HCT116 (cell line): Measurements from ENCODE around the gene CHRNA7. TPM values are rescaled to one million over a fixed set of nuclear protein-coding genes. Genes with fewer than 3 reads are reported as not detected.

Source experiments
- ATAC-seq: fragments of 200-7000 bp; cut with Tn5 transposase; 2 replicates; pipeline ENCODE4 v1.9.1; 2020; ENCODE audit warnings: mild to moderate bottlenecking, moderate library complexity
- BruUV-seq: library from RNA; stranded (reverse); fragments of 400-500 nt; replicated peaks from 2 replicates; lab custom pipeline; 2021; lab: Mats Ljungman, UMichigan
- CTCF ChIA-PET: fragments of 300-600 bp; sonication (Branson Sonifier 250); formaldehyde crosslinking; loops from one replicate; lab custom pipeline; 2021; ENCODE audit warnings: antibody characterized with exemption; lab: Charles Lee
- POLR2A ChIA-PET: fragments of 300-600, 350-600 bp; sonication (Branson Sonifier 250); formaldehyde crosslinking; loops from one replicate; lab custom pipeline; 2021; ENCODE audit warnings: antibody characterized with exemption; lab: Charles Lee
- RAD21 ChIA-PET, 2 experiments: fragments of 300-600 bp; sonication (Branson Sonifier 250); formaldehyde crosslinking; loops; one replicate each; lab custom pipeline; 2023; ENCODE audit warnings: low total read pairs in 2 of 2; ENCODE audit not compliant: uncharacterized antibody in 2 of 2, unreplicated experiment in 2 of 2, low non-redundant PET in 1 of 2; lab: Charles Lee
- DNase-seq: peaks from one replicate; pipeline ENCODE4 v3.0.0-alpha.2; 2010; ENCODE audit warnings: low read depth, low spot score
- H2AFZ ChIP-seq: fragments of 200-600 bp; shearing (Covaris generic), sonication (generic); 2 replicates; pipeline ENCODE4 v1.6.1; 2017; ENCODE audit warnings: low read depth, mixed run types, mixed read lengths, antibody characterized with exemption, low read length; ENCODE audit not compliant: poor library complexity, severe bottlenecking
- H3K27ac ChIP-seq: 2 replicates; pipeline ENCODE4 v1.5.1; 2012; ENCODE audit warnings: low read depth, low read length
- H3K27me3 ChIP-seq: fragments of 200-600 bp; sonication (generic); 2 replicates; pipeline ENCODE4 v1.6.1; 2016; ENCODE audit warnings: mixed run types, low read length, mixed read lengths; ENCODE audit not compliant: insufficient read depth
- H3K36me3 ChIP-seq, 2 experiments: fragments of 200-500 bp in 1 of 2; fragments of 200-600 bp in 1 of 2; sonication (Bioruptor generic) in 1 of 2; sonication (generic) in 1 of 2; 2 replicates each; pipeline versions ENCODE4 v1.5.1 to v1.6.1; 2014 to 2016; ENCODE audit warnings: low read length in 2 of 2, inconsistent platforms in 1 of 2, mixed read lengths in 1 of 2, mixed run types in 1 of 2; ENCODE audit not compliant: insufficient read depth in 2 of 2, control insufficient read depth in 1 of 2
- H3K4me1 ChIP-seq, 2 experiments: fragments of 200-600 bp in 1 of 2; sonication (generic) in 1 of 2; 2 replicates each; pipeline versions ENCODE4 v1.5.1 to v1.6.1; 2012 to 2017; ENCODE audit warnings: low read length in 2 of 2, inconsistent platforms in 1 of 2, mild to moderate bottlenecking in 1 of 2, mixed read lengths in 1 of 2, mixed run types in 1 of 2, moderate library complexity in 1 of 2; ENCODE audit not compliant: insufficient read depth in 2 of 2, control insufficient read depth in 1 of 2
- H3K4me2 ChIP-seq: fragments of 200-600 bp; sonication (generic); 2 replicates; pipeline ENCODE4 v1.6.1; 2017; ENCODE audit warnings: mixed run types, low read length, mixed read lengths
- H3K4me3 ChIP-seq, 2 experiments: fragments of 200-600 bp in 1 of 2; sonication (generic) in 1 of 2; replicated peaks in 1 of 2; 2 replicates each; pipeline ENCODE4 v1.5.1; 2011 to 2016; ENCODE audit warnings: low read length in 2 of 2, control low read depth in 1 of 2, low read depth in 1 of 2, mild to moderate bottlenecking in 1 of 2, mixed read lengths in 1 of 2, mixed run types in 1 of 2
- H3K79me2 ChIP-seq: fragments of 200-600 bp; sonication (generic); 2 replicates; pipeline ENCODE4 v1.6.1; 2017; ENCODE audit warnings: mild to moderate bottlenecking, mixed run types, low read length, moderate library complexity, mixed read lengths; ENCODE audit not compliant: insufficient read depth
- H3K9ac ChIP-seq: fragments of 200-600 bp; sonication (generic); 2 replicates; pipeline ENCODE4 v1.6.1; 2016; ENCODE audit warnings: low read length, mixed read lengths
- H3K9me2 ChIP-seq: fragments of 200-600 bp; sonication (generic), shearing (Covaris generic); 2 replicates; pipeline ENCODE4 v1.6.1; 2017; ENCODE audit warnings: mixed run types, mild to moderate bottlenecking, moderate library complexity; ENCODE audit not compliant: insufficient read depth
- H3K9me3 ChIP-seq, 2 experiments: fragments of 200-500 bp in 1 of 2; fragments of 200-600 bp in 1 of 2; sonication (Bioruptor generic) in 1 of 2; sonication (generic) in 1 of 2; 2 replicates each; pipeline ENCODE4 v1.6.1; 2014 to 2017; ENCODE audit warnings: low read length in 2 of 2, mixed read lengths in 2 of 2, inconsistent platforms in 1 of 2, low read depth in 1 of 2, mild to moderate bottlenecking in 1 of 2, mixed run types in 1 of 2, moderate library complexity in 1 of 2; ENCODE audit not compliant: control insufficient read depth in 1 of 2, insufficient read depth in 1 of 2
- H4K20me1 ChIP-seq: fragments of 200-600 bp; sonication (generic), shearing (Covaris generic); 2 replicates; pipeline ENCODE4 v1.6.1; 2017; ENCODE audit warnings: mixed run types, mild to moderate bottlenecking, moderate library complexity; ENCODE audit not compliant: insufficient read depth
- ATF3 ChIP-seq: IDR thresholded peaks from 2 replicates; pipeline ENCODE4 v1.6.1; 2012
- CEBPB ChIP-seq: IDR thresholded peaks from 2 replicates; pipeline ENCODE4 v1.6.1; 2012; ENCODE audit warnings: low read depth
- CTCF ChIP-seq, 3 experiments: fragments of 200-600 bp in 1 of 3; sonication (generic) in 1 of 3; IDR thresholded peaks in 2 of 3; conservative IDR thresholded peaks in 1 of 3; 2 replicates each; pipeline ENCODE4 v1.5.1; 2012 to 2017; ENCODE audit warnings: low read depth in 2 of 3, low read length in 2 of 3, antibody characterized with exemption in 1 of 3, borderline replicate concordance in 1 of 3, control low read depth in 1 of 3, mild to moderate bottlenecking in 1 of 3, mixed read lengths in 1 of 3, mixed run types in 1 of 3, moderate library complexity in 1 of 3; ENCODE audit not compliant: insufficient read depth in 1 of 3
- EGR1 ChIP-seq: IDR thresholded peaks from 2 replicates; pipeline ENCODE4 v1.6.1; 2012; ENCODE audit warnings: low read depth
- ELF1 ChIP-seq: IDR thresholded peaks from 2 replicates; pipeline ENCODE4 v1.6.1; 2012; ENCODE audit warnings: low read depth, borderline replicate concordance
- JUND ChIP-seq: IDR thresholded peaks from 2 replicates; pipeline ENCODE4 v1.6.1; 2012
- POLR2A ChIP-seq: IDR thresholded peaks from 2 replicates; pipeline ENCODE4 v1.7.0; 2011; ENCODE audit warnings: borderline replicate concordance; ENCODE audit not compliant: insufficient read depth, insufficient read length; ENCODE audit errors: extremely low read depth
- REST ChIP-seq: IDR thresholded peaks from 2 replicates; pipeline ENCODE4 v1.6.1; 2012; ENCODE audit warnings: low read depth
- SIN3A ChIP-seq: IDR thresholded peaks from 2 replicates; pipeline ENCODE4 v1.6.1; 2012; ENCODE audit warnings: low read depth
- SP1 ChIP-seq: IDR thresholded peaks from 2 replicates; pipeline ENCODE4 v1.6.1; 2012; ENCODE audit warnings: low read depth
- SRF ChIP-seq: IDR thresholded peaks from 2 replicates; pipeline ENCODE4 v1.6.1; 2012; ENCODE audit warnings: low read depth
- TCF7L2 ChIP-seq: IDR thresholded peaks from 2 replicates; pipeline ENCODE4 v1.7.0; 2011; ENCODE audit warnings: borderline replicate concordance, inconsistent platforms; ENCODE audit not compliant: insufficient read depth, insufficient read length; ENCODE audit errors: extremely low read depth
- YY1 ChIP-seq: IDR thresholded peaks from 2 replicates; pipeline ENCODE4 v1.6.1; 2011; ENCODE audit warnings: low read length, low read depth, moderate library complexity, mild to moderate bottlenecking; ENCODE audit not compliant: insufficient replicate concordance; ENCODE audit errors: extremely low read depth
- ZBTB33 ChIP-seq: IDR thresholded peaks from 2 replicates; pipeline ENCODE4 v1.6.1; 2011; ENCODE audit warnings: mild to moderate bottlenecking, low read length, moderate library complexity; ENCODE audit not compliant: insufficient replicate concordance; ENCODE audit errors: extremely low read depth
- ZFX ChIP-seq: fragments of 450-650 bp; IDR thresholded peaks from 2 replicates; pipeline ENCODE4 v1.6.1; 2017
- intact Hi-C: fragments of 100-400 bp; cut with micrococcal nuclease; formaldehyde crosslinking; loops from 2 replicates; pipeline ENCODE4 v1.10.0; 2022
- total RNA-seq: library from RNA; stranded (reverse); gene quantifications from one replicate; pipeline ENCODE4 v1.2.1, GENCODE V29; 2021; ENCODE audit not compliant: unreplicated experiment
- TF ChIP-seq, protein P1 (sequence below): IDR thresholded peaks from 2 replicates; pipeline ENCODE4 v1.6.1; 2012

The CHRNA7 gene
- total RNA-seq, 1 experiment from 2014 or later, result 6.8 TPM

GRCh38 chr15:32105258-32106241, 75.2 kb downstream of the CHRNA7 start:
- H3K27me3 ChIP-seq, result no peaks in the 10 kb centered on the region
- H3K4me1 ChIP-seq, result no peaks in the 10 kb centered on the region
- H3K4me3 ChIP-seq, result no peak overlapping the region
- POLR2A ChIA-PET, result no interaction called here
- no peaks in the 10 kb centered on the region for H3K36me3 ChIP-seq
- RAD21 ChIA-PET, result no interaction called here
- no peak overlapping the region for H3K4me2 ChIP-seq
- CTCF ChIA-PET, result no interaction called here
- no peak overlapping the region for H3K27ac ChIP-seq
- intact Hi-C loops, result no loop called here
- BruUV-seq, result no TSS peak
- H3K9me3 ChIP-seq, result no peaks in the 10 kb centered on the region
- TF ChIP-seq CTCF (IDR thresholded peaks at IDR 0.05 in 2 of 3, conservative IDR thresholded peaks at IDR 0.05 in 1 of 3; ENCODE audit: borderline replicate concordance in 1 of 3, insufficient read depth in 1 of 3, low read depth in 2 of 3, low read length in 2 of 3) (no peak), REST (no peak), JUND (no peak), TCF7L2 (no peak), SRF (no peak), ZFX (no peak), ELF1 (no peak), POLR2A (no peak), ZBTB33 (no peak), EGR1 (no peak), SIN3A (no peak), ATF3 (no peak), YY1 (no peak), SP1 (no peak), CEBPB (no peak)
- TF ChIP-seq, protein P1, sequence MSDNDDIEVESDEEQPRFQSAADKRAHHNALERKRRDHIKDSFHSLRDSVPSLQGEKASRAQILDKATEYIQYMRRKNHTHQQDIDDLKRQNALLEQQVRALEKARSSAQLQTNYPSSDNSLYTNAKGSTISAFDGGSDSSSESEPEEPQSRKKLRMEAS, result no peak
- H3K79me2 ChIP-seq, result no peaks in the 10 kb centered on the region
- no peak for DNase-seq
- ATAC-seq, result no peak
- no peaks in the 10 kb centered on the region for H3K9me2 ChIP-seq
- no peaks in the 10 kb centered on the region for H4K20me1 ChIP-seq
- H2AFZ ChIP-seq, result no peak overlapping the region
- H3K9ac ChIP-seq, result no peak overlapping the region
